ENCODE data around the gene STIM1. TPM values are rescaled to one million over a fixed set of nuclear protein-coding genes. Genes with fewer than 3 reads are reported as not detected.

Gene STIM1
- total and polyA plus RNA-seq, 12 donors, result 11.9 to 55.7 (median 37.4) TPM

GRCh38 chr11:4063348-4063747 is 207.9 kb downstream of the STIM1 start:
- DNase-seq (no peak), ATAC-seq (no peak)
- intact Hi-C loops (cut with DNase I), result loop anchor here in 1 of 10 donors (10.0 kb wide), 1 partner anchor 119 kb away; no protein-coding TSS in a partner anchor
- TF ChIP-seq CTCF (IDR thresholded peaks at IDR 0.05), result no peak
- Histone ChIP-seq H3K27me3 (no peaks in the 10 kb centered on the region), H3K4me1 (peaks cover 3 to 47% (median 36%) of the 10 kb centered on the region in 9 donors), H3K27ac (no peak overlapping the region), H3K36me3 (peaks cover 0 to 38% (median 13%) of the 10 kb centered on the region in 9 donors), H3K4me3 (no peak overlapping the region), H3K9me3 (no peaks in the 10 kb centered on the region)
- WGBS, 2 donors, result 87 to 90% methylated on average over 3 of the region's 3 CpGs

- WGBS, 2 donors, result 96 to 100% methylated on average over 1 of the region's 1 CpG
- peaks cover 3 to 49% (median 36%) of the 10 kb centered on the region in 9 donors for H3K4me1 ChIP-seq
Measured at GRCh38 chr11:4064278-4064955, 209.0 kb downstream of the STIM1 start.

GRCh38 chr11:4065086-4065485 is 209.6 kb downstream of the STIM1 start:
- WGBS, 2 donors, result 92 to 96% methylated on average over 1 of the region's 1 CpG
- peaks cover 3 to 51% (median 36%) of the 10 kb centered on the region in 9 donors for H3K4me1 ChIP-seq

More at GRCh38 chr11:4064278-4064955, 209.0 kb downstream of the STIM1 start:
- no peaks in the 10 kb centered on the region for H3K9me3 ChIP-seq
- no peaks in the 10 kb centered on the region for H3K27me3 ChIP-seq
- no peak overlapping the region for H3K27ac ChIP-seq
- intact Hi-C loops (cut with DNase I), result loop anchor here in 1 of 10 donors (10.0 kb wide), 1 partner anchor 120 kb away; no protein-coding TSS in a partner anchor
- DNase-seq (no peak), ATAC-seq (peak in 4 of 8 donors; percentile 31 to 58 (median 44))
- TF ChIP-seq CTCF (IDR thresholded peaks at IDR 0.05), result no peak
- H3K36me3 ChIP-seq, result peaks cover 0 to 31% (median 8%) of the 10 kb centered on the region in 9 donors
- no peak overlapping the region for H3K4me3 ChIP-seq

More at GRCh38 chr11:4065086-4065485, 209.6 kb downstream of the STIM1 start:
- Histone ChIP-seq H3K36me3 (peaks cover 0 to 26% (median 4%) of the 10 kb centered on the region in 9 donors), H3K4me3 (no peak overlapping the region), H3K9me3 (no peaks in the 10 kb centered on the region), H3K27ac (peak overlapping the region in 4 of 10 donors; percentile 15 to 48 (median 30)), H3K27me3 (no peaks in the 10 kb centered on the region)
- no peak for TF ChIP-seq CTCF (IDR thresholded peaks at IDR 0.05)
- DNase-seq (no peak), ATAC-seq (no peak)
- intact Hi-C loops (cut with DNase I), result loop anchor here in 1 of 10 donors (10.0 kb wide), 1 partner anchor 120 kb away; no protein-coding TSS in a partner anchor

All from heart right ventricle (tissue), 16 donors.